GM18858 (cell line): ENCODE results near the gene ENG.
"Not testable (repeated sequence)": the region's sequence is repeated elsewhere in the genome, so short reads cannot be mapped to it uniquely, and the experiment has no call there.

Experiments used
- ATAC-seq: cut with Tn5 transposase; IDR thresholded peaks from one replicate; pipeline ENCODE4 v1.9.1; 2021; ENCODE audit not compliant: unreplicated experiment

Gene ENG

DNA sequence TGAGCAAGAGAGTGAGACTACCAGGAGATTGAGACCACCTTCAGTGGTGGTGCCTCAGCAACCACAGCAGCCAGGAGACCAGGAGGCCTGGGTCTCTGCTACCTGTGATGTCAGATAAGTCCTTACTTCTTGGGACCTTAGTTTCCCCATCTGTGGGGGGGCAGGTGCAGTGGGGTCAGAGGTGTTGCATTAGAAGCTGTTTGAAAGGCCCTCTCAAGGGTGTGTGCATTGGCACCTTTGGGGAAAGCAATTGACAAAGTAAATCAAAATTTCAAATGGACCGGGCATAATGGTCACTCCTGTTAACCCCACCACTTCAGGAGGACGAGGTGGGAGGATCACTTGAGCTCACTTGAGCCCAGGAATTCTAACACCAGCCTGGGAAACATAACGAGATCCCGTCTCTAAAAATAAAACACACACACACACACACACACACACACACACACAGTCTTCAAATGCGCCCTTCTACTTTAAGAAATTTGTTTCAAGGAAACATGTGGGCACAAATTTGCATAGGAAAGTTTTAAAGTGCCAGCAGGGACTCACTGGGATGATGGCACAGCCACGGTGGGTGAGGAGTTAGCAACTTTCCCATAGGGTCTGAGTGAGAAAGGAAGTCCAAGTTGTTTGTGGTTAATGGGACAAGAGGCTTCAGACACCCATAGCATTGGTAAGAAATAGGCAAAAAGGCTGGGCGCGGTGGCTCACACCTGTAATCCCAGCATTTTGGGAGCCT is 24.4 kb upstream of the ENG start:
- ATAC-seq: no peak

DNA sequence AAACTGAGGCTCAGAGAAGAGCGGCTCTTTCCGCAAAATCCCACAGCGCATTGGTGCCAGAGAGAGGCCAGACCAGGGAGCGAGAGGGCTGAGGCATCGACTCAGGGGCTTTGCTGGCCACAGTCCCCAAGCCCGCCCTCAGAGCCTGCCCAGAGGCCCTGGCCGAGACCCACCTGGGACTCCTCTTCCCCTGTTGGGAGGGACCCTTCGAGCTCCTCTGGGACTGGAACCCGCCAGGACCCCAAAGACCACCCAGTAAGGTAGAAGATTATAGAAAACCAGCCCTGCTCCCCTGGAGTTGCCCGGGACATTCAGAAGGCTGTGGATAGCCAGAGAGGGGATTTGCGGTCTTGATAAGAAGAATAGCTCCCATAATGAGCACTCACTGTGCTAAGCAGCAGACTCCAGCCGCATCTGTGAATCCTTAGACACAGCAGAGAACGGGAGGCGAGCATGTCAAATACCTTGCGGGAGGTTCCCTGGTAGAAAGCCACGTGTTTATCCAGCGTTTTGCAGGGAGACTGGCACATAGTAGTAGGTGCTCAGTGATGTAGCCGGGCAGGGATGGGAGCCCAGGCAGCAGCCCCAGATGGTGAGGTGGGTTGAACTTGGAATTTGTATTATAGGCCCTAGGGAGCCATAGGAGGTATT is 23.7 kb upstream of the ENG start:
- ATAC-seq: no peak

DNA sequence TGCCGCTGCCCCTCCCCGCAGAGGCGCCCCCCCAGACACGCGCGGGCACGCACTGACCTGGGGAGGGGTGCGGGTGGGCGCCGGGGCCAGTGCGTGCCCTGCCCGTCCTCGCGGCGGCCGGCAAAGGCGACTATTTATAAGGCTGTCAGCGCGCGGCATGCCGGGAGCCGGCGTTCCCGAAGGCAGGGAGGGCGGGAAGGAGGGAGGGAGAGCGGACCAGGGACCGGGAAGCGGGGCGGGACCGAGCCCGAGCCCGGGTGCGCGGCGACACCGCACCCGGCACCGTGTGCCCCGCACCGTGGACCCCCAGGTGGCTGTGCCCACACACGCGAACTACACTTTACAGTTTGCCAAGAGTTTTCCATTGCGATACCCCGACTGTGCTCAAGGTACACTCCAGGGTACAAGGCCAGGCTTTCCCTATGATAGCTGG is 23.1 kb upstream of the ENG start, which contains the start of gene AK1:
Gene AK1, minus strand, starts transcription at position 110 of the 433 bp plus-strand sequence. CDS start 3,058 bp downstream, outside the sequence.
- no peak for ATAC-seq

DNA sequence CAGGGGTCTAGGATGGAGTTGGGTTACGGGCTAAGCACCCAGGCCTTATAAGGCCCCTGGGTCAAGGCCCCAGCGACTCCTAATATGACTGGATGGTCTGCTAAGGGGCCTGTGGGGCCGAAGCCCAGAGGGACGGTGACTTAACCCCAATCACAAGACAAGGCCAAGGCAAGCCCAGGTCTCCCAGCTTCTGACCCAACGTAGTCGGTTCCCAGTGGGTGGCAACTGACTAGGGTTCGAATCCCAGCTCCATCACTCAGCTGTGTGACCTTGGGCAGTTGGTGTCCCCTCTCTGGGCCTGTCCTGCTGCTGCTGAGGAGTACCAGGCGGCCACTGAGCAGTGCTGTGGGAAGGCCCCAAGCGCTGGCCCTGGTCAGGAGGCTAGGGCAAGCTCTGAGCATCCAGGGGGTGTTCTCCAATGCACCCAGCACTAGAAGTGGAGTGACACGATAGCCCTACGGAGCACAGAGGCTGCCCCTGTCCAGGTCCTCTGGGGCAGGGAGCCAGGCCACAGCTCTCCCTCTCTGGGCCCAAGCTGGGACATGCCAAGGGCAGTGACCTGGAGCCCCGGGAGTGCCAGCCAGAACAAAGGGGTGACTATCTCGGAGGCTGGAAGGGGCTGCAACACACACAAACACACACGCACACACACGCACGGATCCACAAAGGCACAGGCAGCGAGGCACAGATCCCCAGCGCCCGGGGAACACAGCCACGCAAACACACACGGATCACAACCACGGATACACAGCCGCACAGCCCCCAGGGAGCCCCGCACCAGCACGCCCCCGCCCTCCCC is 22.5 kb upstream of the ENG start:
- no peak for ATAC-seq

DNA sequence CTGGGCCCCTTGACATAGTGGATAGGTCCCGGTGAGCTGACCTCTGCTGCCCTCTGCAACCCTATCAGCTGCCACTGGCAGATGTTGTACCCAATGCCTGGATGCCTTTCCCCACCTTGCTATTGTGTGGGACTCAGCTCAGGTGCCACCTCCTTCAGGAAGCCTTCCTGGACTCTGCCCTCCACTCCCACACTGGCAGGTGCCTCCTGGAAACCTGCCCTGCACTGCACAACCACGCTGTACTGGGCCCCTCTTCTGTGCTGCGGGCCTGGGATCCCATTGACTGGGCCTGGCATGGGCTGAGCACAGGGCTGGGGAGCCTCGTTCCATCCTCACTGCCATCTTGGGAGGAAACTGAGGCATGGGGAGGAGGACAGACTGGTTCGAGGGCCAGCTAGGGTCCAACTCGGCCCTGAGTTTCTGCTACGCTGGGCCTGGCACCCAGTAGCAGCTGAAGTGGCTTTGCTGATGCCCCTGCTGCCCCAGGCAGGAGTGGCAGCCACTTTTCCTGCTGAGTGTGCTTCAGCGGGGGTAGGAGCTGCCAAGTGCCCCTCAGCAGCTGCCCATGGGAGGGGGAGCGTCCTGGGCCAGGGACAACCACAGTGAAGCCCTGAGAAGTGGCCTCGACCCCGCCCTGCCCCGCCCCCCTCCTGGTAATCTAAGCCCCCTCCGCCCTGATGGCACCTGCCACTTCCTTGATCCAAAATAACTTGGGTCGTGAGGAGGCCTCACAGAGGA is 21.7 kb upstream of the ENG start:
- ATAC-seq: no peak

DNA sequence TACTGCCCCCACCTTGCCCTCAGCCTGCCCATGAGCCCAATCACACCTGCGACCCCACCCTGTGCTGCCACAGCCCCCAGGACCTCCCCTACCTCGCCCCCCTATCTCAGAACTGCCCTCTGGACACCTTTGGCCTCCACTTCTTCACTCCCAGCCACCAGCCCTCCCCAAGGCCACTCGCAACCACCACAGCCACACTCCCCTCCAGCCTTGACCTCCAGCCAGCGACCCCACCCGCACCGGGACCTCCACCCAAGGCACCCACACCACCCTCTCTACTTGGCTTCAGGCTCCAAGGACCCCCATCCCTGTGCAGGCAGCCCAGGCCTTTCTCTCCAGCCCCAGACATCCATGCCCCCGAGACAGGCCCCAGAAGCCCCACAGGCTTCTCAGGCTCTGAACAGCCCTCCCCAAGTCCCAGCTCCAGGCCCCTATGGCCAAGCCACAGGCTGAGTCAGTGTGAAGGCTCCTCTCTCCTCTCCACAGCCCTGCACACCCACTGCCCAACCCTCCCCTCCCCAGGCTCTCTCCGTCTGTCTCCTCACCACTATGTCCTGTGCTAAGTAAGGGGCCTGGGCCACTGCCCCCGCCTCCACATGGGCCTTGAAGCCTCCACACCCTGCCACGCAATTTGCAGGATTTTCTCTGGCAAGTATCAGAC is 21.0 kb upstream of the ENG start:
- ATAC-seq: no peak

DNA sequence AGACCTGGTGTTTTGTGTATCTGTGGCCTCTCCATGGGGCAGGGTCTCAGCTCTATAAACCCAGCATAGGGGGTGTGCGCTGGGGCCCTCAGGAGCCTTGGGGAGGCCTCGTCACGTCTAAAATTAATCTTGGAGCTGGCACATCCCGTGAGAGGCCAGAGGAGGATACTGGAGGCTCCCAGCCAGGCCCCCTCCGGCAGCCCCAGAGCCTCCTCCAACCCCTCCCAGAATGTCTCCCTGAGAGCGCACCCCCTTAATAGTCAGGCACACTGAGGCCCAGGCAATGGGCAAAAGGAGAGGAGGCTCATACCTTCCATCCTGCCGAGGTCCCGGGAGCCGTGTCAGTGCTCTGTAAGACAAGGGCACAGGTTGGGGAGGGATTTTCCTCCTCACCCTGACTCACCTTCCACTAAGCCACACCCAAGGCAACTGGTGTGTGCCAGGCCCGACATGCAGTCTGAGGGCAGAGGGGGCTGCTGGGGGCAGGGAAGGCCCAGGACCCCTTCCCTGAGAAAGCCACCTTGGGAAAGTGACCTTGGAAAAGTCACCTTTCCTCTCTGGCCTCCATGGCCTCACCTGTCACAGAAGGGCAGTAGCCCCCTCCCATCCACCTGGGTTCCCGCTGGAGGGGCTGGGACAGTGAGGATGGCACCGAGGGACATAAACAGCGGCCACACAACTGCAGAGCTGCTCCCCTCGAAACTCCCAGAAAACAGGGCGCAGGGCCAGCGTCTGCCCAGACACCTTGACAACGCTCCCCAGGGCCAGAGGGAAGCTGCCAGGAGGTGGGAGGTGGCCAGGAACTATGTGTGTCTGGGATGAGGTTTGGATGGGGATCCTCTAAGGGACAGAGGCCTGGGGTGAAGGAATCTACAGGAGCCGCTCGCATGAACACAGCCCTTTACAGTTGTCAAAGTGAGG is 20.1 kb upstream of the ENG start:
- no peak for ATAC-seq

DNA sequence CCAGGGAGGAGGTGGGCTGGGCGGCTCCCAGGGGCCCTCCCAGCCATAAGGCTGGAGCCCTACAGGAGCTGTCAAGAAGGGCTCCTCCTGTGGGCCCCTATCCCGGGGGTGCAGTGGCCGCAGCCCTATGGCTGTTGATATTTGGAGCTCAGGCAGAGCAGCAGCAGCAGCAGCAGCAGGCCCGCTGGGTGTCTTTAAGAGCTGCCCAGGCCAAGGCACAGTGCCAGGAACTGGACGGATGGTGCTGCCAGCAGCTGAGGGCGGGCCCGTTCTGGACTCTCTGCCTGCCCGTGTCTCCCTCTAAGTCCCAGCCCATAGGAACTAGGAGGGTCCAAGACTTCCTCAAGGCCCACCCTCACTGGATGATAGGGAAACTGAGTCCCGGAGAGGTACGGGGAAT is 19.4 kb upstream of the ENG start:
- ATAC-seq: no peak

DNA sequence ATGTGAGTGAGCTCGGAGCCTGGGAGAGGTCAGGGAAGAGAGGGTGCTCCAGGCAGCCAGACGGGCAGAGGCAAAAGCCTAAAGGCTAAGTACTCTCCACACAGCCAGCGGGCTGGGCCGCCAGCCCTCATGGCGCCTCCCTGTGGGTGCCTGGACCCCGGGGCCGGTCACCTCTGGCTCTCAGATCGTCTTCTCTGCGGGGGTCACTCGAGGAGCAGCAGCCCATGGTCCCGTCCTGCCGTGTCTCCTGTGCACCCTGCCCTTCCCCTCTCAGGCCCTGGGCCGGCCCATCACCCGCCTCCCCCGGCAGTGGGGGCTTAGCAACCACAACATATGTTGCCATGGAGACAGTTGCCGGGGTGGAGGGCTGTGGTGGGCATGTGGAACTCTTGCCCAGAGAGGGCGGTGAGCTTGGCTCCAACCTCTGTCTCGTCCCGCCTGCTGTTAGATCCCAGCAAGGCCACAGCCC is 18.8 kb upstream of the ENG start:
- ATAC-seq: no peak

DNA sequence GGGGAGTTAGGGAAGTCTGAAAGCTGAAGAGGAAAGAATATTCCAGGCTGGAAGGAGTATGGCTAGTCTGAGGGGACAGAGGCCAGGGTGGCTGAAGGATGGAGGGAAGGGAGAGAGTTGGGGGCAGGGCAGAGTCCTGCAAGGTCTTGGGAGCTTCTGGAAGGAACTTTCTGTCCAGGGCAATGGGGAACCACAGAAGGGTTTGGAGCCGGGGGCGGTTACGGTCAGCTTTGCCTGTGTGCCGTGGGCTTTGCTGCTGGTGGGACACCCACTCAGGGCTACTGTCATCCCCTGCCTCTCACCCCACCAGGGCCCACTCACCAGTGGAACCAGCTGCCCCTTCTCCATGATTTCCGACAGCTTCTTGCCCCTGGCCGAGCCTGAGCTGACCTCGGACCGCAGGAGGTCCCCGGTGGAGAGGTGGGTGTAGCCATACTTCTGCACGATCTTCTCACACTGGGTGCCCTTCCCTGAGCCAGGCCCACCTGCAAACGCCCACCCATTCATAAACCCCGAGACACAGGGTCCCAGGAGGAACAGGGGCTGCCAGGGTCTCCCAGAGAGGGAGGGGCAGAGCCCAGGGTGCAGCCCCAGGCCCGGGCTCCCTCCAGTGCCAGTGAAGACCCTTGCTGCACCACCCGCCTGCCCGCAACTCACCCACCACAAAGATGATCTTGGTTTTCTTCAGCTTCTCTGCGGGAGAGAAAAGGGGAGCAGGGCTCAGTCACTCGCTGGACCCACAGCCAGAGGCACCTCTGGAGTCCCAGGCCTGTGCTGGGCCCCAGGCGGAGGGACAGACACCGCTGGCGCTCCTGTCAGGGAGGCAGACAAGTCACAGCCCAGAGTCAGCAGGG is 18.1 kb upstream of the ENG start:
- ATAC-seq: no peak

DNA sequence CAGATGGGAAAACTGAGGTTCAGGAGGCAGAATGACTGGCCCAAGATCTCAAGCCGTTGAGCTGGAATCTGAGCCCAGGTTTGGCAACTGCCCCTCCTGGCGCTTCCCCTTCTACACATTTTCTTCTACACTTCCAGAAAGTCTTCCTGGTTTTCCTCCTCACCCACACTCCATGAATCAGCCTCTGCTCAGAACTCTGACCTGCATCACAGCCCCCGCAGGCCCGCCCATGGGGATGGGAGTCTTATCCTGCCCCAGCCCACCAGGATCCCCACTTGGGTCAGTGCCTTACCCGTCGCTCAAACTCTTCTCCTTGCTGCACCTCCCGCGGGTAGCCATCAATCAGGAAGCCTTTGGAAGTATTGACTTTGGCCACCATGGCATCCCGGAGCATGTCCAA is 17.1 kb upstream of the ENG start:
- ATAC-seq: no peak

DNA sequence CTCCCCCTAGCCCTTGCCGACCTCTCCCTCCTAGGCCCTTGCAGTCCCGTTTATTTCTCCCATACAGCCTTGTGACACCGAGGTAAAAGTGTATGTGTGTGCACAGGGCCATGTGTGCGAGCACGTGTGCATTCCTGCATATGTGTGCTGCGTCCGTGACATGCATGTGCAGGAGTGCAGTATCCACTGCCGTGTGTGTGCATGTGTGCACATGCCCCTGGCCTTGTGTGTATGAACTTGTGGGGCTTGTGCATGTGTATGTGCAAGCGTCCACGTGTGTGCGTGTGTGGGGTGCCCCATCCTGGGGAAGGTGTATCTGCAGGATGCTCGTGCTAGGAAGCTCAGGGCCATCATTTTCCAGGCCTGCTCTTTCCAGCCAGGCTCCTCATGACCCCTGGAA is 16.4 kb upstream of the ENG start:
- no peak for ATAC-seq

DNA sequence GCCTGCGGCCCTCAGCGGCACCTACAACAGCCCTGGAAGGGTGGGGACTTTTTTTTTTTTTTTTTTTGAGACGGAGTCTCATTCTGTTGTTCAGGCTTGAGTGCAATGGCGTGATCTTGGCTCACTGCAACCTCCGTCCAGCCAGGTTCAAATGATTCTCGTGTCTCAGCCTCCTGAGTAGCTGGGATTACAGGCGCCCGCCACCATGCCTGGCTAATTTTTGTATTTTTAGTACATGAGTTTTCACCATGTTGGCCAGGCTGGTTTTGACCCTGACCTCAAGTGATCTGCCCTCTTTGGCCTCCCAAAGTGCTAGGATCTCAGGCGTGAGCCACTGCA is 15.7 kb upstream of the ENG start:
- not testable (repeated sequence) for ATAC-seq

DNA sequence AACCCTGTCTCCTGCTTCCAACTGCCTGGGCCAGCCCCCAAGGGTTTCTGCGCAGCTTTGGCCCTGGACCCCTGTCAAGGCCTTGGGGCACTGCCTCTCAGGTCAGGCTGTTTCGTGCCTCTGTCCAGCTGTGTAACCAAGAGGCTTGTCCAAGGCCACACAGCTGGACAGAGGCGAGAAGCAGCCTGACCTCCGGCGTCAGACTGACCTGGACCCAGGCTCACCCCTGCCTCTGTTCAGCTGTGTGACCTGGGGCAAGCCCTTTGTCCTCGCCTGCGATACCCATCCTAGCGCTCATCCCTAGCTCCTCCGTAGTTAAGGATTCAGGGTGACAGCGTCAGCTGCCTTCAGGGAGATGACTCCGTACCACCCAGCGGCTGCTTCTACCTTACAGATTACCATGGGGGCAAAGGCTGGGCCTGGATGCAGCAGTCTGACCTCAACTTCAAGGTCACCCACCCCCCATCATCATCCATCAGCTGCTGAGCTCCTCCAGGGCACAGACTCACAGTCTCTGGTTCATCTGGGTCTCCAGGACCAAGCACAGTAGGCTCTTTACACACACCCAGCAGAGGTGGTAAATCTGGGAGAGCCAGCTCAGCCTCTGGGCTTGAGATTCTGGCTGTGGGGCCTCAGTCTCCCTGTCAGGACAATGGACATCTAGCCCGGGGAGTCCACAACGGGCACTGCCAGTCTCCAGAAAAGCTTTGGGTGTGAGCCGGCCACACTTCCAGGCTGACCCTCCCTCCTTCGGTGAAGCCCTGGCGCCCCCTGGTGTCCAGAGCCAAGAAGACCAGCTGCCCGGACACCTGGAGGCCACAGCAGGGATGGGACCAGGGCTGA is 15.1 kb upstream of the ENG start:
- ATAC-seq: no peak

DNA sequence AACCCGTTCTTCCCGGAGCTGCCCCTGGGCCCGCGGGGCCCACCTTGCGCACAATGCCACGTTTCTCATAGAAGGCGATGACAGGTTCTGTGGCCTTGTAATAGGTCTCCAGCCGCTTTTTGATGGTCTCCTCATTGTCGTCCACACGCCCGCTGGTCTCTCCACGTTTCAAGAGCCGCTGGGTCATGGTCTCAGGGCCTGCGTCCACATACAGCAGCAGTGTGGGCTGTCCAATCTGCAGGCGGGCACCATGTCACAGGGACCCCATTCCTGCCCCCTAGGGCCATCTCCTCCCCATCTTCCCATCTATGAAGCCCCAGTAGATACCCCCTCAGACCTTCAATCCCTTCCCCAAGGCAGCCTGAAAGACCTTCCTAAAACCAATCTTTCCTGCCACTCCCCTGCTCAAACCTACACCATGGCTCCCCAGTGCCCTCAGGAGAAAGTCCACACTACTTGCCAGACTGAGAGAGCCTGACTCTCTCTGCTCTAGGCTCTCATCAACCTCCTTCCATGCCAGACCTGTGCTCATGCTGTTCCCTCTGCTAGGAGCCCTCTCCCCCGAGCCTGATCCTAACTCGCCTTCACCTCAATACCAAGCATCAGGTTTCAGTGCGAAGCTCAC is 13.9 kb upstream of the ENG start:
- ATAC-seq: no peak

DNA sequence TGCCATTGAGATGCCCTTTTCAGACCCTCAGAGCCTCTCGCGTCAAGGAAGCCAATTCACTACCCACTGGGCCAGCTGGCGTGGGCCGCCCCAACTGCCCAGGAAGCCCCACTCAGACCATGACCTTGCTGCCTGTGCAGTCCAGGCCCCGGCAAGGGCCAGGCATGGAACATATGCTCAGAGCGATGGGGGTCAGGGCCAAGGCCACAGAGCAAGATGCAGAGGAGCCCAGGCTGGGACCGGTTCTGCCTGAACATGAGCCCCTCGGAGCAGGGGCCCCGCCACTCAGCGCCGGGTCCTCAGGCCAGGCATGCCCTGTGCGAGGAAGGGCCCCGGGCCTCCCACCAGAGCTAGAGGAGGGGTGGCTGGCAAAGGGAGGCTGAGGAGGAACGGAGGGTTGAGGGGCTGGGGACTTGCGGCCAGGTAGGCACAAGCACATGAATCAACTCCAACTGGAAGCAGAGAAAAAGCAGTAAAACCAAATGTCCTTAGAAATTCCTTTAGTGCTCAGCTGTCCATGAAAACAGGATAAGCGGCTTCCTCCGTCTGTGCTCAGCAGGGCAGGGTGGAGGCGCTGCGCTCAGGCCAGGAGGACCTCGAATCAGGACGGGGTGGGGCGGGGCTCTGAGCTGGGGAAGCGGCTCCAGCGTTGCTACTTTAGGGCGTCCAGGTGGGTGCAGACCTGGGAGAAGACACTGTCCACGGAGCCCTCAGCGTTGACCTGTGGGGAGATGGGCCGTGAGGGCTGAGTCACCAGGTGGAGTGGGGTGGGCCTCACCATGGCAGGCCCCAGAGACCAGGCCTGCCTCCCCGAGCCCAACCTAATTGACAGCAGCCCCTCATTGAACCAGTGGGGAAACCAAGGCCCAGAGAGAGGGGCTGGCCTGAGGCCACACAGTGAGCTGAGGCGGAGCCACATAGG is 13.2 kb upstream of the ENG start:
- no peak for ATAC-seq
